IMR-90 (cell line): ENCODE results near the gene CMIP. TPM values are rescaled to one million over a fixed set of nuclear protein-coding genes. Genes with fewer than 3 reads are reported as not detected.

Experiments used
- ATAC-seq: fragments of 200-7000 bp; cut with Tn5 transposase; 2 replicates; pipeline ENCODE4 v1.9.1; 2020; ENCODE audit warnings: low read depth, mild to moderate bottlenecking, moderate library complexity
- BruUV-seq: library from RNA; stranded (reverse); fragments of 400-500 nt; replicated peaks from 2 replicates; lab custom pipeline; 2021; lab: Mats Ljungman, UMichigan
- CTCF ChIA-PET: fragments of 300-600 bp; formaldehyde crosslinking; extraction: SDS; loops from one replicate; lab custom pipeline; 2021; ENCODE audit warnings: antibody characterized with exemption; lab: Yijun Ruan, JAX
- POLR2A ChIA-PET: fragments of 300-600 bp; sonication (Branson Sonifier 250); formaldehyde crosslinking; loops from one replicate; lab custom pipeline; 2022; ENCODE audit warnings: antibody characterized with exemption; ENCODE audit not compliant: unreplicated experiment; lab: Charles Lee
- DNase-seq: peaks from one replicate; pipeline ENCODE4 v3.0.0; 2013
- H2AFZ ChIP-seq: replicated peaks from 2 replicates; pipeline ENCODE3; 2013; ENCODE audit warnings: low read length, mild to moderate bottlenecking; ENCODE audit not compliant: poor library complexity
- H2AK5ac ChIP-seq: 2 replicates; pipeline ENCODE4 v1.6.1; 2013; ENCODE audit warnings: low read depth, low read length, inconsistent platforms
- H2AK9ac ChIP-seq: replicated peaks from 2 replicates; pipeline ENCODE3; 2013; ENCODE audit warnings: mild to moderate bottlenecking, low read depth, low read length, moderate library complexity; ENCODE audit not compliant: poor library complexity
- H2BK120ac ChIP-seq: 2 replicates; pipeline ENCODE4 v1.6.1; 2013; ENCODE audit warnings: low read depth, low read length, inconsistent platforms
- H2BK15ac ChIP-seq: 3 replicates; pipeline ENCODE4 v1.6.1; 2013; ENCODE audit warnings: low read depth, low read length, inconsistent platforms
- H2BK20ac ChIP-seq: 2 replicates; pipeline ENCODE4 v1.6.1; 2013; ENCODE audit warnings: low read depth, mild to moderate bottlenecking, inconsistent platforms, low read length, moderate library complexity
- H2BK5ac ChIP-seq: 2 replicates; pipeline ENCODE4 v1.6.1; 2013; ENCODE audit warnings: mild to moderate bottlenecking, low read depth, low read length, inconsistent platforms; ENCODE audit not compliant: poor library complexity, severe bottlenecking
- H3K14ac ChIP-seq: replicated peaks from 2 replicates; pipeline ENCODE4 v1.6.1; 2013; ENCODE audit warnings: low read depth, low read length, inconsistent platforms
- H3K18ac ChIP-seq: 2 replicates; pipeline ENCODE4 v1.6.1; 2013; ENCODE audit warnings: low read depth, low read length, control low read depth
- H3K23ac ChIP-seq: 2 replicates; pipeline ENCODE4 v1.6.1; 2013; ENCODE audit warnings: low read depth, low read length, inconsistent platforms
- H3K27ac ChIP-seq: 2 replicates; pipeline ENCODE4 v1.5.1; 2013; ENCODE audit warnings: mild to moderate bottlenecking, control low read depth, low read length; ENCODE audit not compliant: insufficient read depth
- H3K27me3 ChIP-seq: 2 replicates; pipeline ENCODE4 v1.6.1; 2013; ENCODE audit warnings: low read length; ENCODE audit not compliant: control insufficient read depth, insufficient read depth
- H3K36me3 ChIP-seq: 2 replicates; pipeline ENCODE4 v1.6.1; 2013; ENCODE audit warnings: low read length, mixed read lengths; ENCODE audit not compliant: control insufficient read depth, insufficient read depth
- H3K4ac ChIP-seq: 2 replicates; pipeline ENCODE4 v1.6.1; 2013; ENCODE audit warnings: low read depth, low read length, inconsistent platforms
- H3K4me1 ChIP-seq: 2 replicates; pipeline ENCODE4 v1.6.1; 2013; ENCODE audit warnings: low read length, mixed read lengths; ENCODE audit not compliant: control insufficient read depth, insufficient read depth
- H3K4me2 ChIP-seq: 2 replicates; pipeline ENCODE4 v1.6.1; 2013; ENCODE audit warnings: low read depth, mild to moderate bottlenecking, control low read depth, low read length, moderate library complexity
- H3K4me3 ChIP-seq: 2 replicates; pipeline ENCODE4 v1.5.1; 2013; ENCODE audit warnings: low read depth, mild to moderate bottlenecking, control low read depth, low read length, moderate library complexity; ENCODE audit not compliant: insufficient read depth
- H3K56ac ChIP-seq: 2 replicates; pipeline ENCODE4 v1.6.1; 2013; ENCODE audit warnings: low read length, inconsistent platforms; ENCODE audit not compliant: insufficient read depth; ENCODE audit errors: extremely low read depth
- H3K79me1 ChIP-seq, 2 experiments: 2 replicates each; pipeline ENCODE4 v1.6.1; 2013; ENCODE audit warnings: low read length in 2 of 2, inconsistent platforms in 1 of 2, low read depth in 1 of 2
- H3K9ac ChIP-seq: 2 replicates; pipeline ENCODE4 v1.6.1; 2013; ENCODE audit warnings: low read depth, low read length, control low read depth
- H3K9me1 ChIP-seq: 2 replicates; pipeline ENCODE4 v1.6.1; 2013; ENCODE audit warnings: low read length, inconsistent platforms; ENCODE audit not compliant: insufficient read depth
- H3K9me3 ChIP-seq: 2 replicates; pipeline ENCODE4 v1.6.1; 2013; ENCODE audit warnings: low read length; ENCODE audit not compliant: control insufficient read depth, insufficient read depth
- H4K20me1 ChIP-seq: 2 replicates; pipeline ENCODE4 v1.6.1; 2013; ENCODE audit warnings: low read length, inconsistent platforms; ENCODE audit not compliant: insufficient read depth
- H4K5ac ChIP-seq: 2 replicates; pipeline ENCODE4 v1.6.1; 2013; ENCODE audit warnings: mild to moderate bottlenecking, low read depth, low read length, control low read depth
- H4K8ac ChIP-seq, 2 experiments: 2 replicates each; pipeline ENCODE4 v1.6.1; 2013; ENCODE audit warnings: low read depth in 2 of 2, low read length in 2 of 2, control low read depth in 1 of 2, inconsistent platforms in 1 of 2
- H4K91ac ChIP-seq: 2 replicates; pipeline ENCODE4 v1.6.1; 2013; ENCODE audit warnings: low read depth, low read length, inconsistent platforms; ENCODE audit not compliant: insufficient read depth
- BHLHE40 ChIP-seq: fragments of 150-350 bp; IDR thresholded peaks from 2 replicates; pipeline ENCODE4 v1.6.1; 2016; ENCODE audit warnings: mild to moderate bottlenecking, low read depth, low read length
- CEBPB ChIP-seq: IDR thresholded peaks from 2 replicates; pipeline ENCODE4 v1.6.1; 2012; ENCODE audit warnings: low read depth, low read length, improper control_type of control experiment
- CHD1 ChIP-seq: IDR thresholded peaks from 2 replicates; pipeline ENCODE4 v1.6.1; 2012; ENCODE audit warnings: low read depth, low read length, improper control_type of control experiment
- CTCF ChIP-seq: conservative IDR thresholded peaks from 2 replicates; pipeline ENCODE4 v1.5.1; 2012; ENCODE audit warnings: mild to moderate bottlenecking, low read depth, low read length, improper control_type of control experiment
- ELK1 ChIP-seq: fragments of 150-350 bp; IDR thresholded peaks from 2 replicates; pipeline ENCODE4 v1.6.1; 2016; ENCODE audit warnings: low read depth, mild to moderate bottlenecking, low read length, moderate library complexity, borderline replicate concordance
- FOS ChIP-seq: fragments of 150-350 bp; IDR thresholded peaks from 2 replicates; pipeline ENCODE4 v1.6.1; 2016; ENCODE audit warnings: low read depth, low read length
- MAFK ChIP-seq: IDR thresholded peaks from 2 replicates; pipeline ENCODE4 v1.6.1; 2012; ENCODE audit warnings: low read depth, low read length, improper control_type of control experiment
- MAZ ChIP-seq: IDR thresholded peaks from 2 replicates; pipeline ENCODE4 v1.6.1; 2012; ENCODE audit warnings: low read depth, mild to moderate bottlenecking, low read length, improper control_type of control experiment, moderate library complexity, borderline replicate concordance
- MXI1 ChIP-seq: IDR thresholded peaks from 2 replicates; pipeline ENCODE4 v1.6.1; 2012; ENCODE audit warnings: low read depth, mild to moderate bottlenecking, low read length, moderate library complexity, borderline replicate concordance
- NFE2L2 ChIP-seq: fragments of 150-350 bp; IDR thresholded peaks from 2 replicates; pipeline ENCODE4 v1.6.1; 2016; ENCODE audit warnings: low read depth, mild to moderate bottlenecking, low read length
- POLR2A ChIP-seq: IDR thresholded peaks from 2 replicates; pipeline ENCODE4 v1.6.1; 2012; ENCODE audit warnings: mild to moderate bottlenecking, low read depth, low read length
- RAD21 ChIP-seq: IDR thresholded peaks from 2 replicates; pipeline ENCODE4 v1.6.1; 2012; ENCODE audit warnings: low read length, improper control_type of control experiment
- RCOR1 ChIP-seq: IDR thresholded peaks from 2 replicates; pipeline ENCODE4 v1.6.1; 2012; ENCODE audit warnings: mild to moderate bottlenecking, low read length, improper control_type of control experiment; ENCODE audit not compliant: insufficient replicate concordance
- RFX5 ChIP-seq: IDR thresholded peaks from 2 replicates; pipeline ENCODE4 v1.8.0; 2012; ENCODE audit warnings: low read depth, mild to moderate bottlenecking, low read length, moderate library complexity
- SMC3 ChIP-seq: fragments of 150-350 bp; IDR thresholded peaks from 2 replicates; pipeline ENCODE4 v1.6.1; 2016; ENCODE audit warnings: low read depth, mild to moderate bottlenecking, antibody characterized with exemption, low read length, moderate library complexity
- USF2 ChIP-seq: fragments of 150-350 bp; IDR thresholded peaks from 2 replicates; pipeline ENCODE4 v1.6.1; 2017; ENCODE audit warnings: mild to moderate bottlenecking, antibody characterized with exemption, low read length, low read depth
- WGBS, 2 experiments: methylation state at CpG; one replicate each; pipeline versions ENCODE4 v1.1.5 to v1.1.7; 2013; ENCODE audit warnings: missing lambda C conversion rate in 2 of 2; ENCODE audit not compliant: insufficient read length in 1 of 2; ENCODE audit errors: extremely low coverage in 2 of 2; 5-methylcytosine and 5-hydroxymethylcytosine counted together
- dilution Hi-C: fragments of 300-500 bp; cut with HindIII; formaldehyde crosslinking; loops from one replicate; pipeline ENCODE4 v1.14.3; 2018; ENCODE audit warnings: low sequenced_read_pairs; ENCODE audit not compliant: unreplicated experiment
- in situ Hi-C: fragments of 300-500 bp; cut with MboI; formaldehyde crosslinking; loops from 3 replicates; pipeline ENCODE4 v1.14.3; 2019; ENCODE audit warnings: low sequenced_read_pairs, inconsistent platforms, mixed read lengths
- intact Hi-C: fragments of 100-400 bp; cut with micrococcal nuclease; formaldehyde crosslinking; loops from 2 replicates; pipeline ENCODE4 v1.10.0; 2022
- polyA plus RNA-seq, 3 experiments: library from polyadenylated mRNA; depleted of rRNA; stranded (reverse); fragments of >200 nt; gene quantifications; 2 replicates each; pipeline ENCODE4 v1.2.3, GENCODE V29; 2012; ENCODE audit warnings: low replicate concordance in 1 of 3
- total RNA-seq: library from RNA; depleted of rRNA; stranded (reverse); fragments of >200 nt; gene quantifications from 2 replicates; pipeline ENCODE4 v1.2.3, GENCODE V29; 2012

The CMIP gene
- total and polyA plus RNA-seq, 2 of the 4 experiments (the other 2 are of a cell fraction) = 3.2 to 11.6 TPM

- ATAC-seq = no peak
- Histone ChIP-seq H3K56ac (no peak overlapping the region), H4K91ac (no peak overlapping the region), H3K14ac (no peak overlapping the region), H2BK20ac (no peak overlapping the region), H3K4me3 (no peak overlapping the region), H2AFZ (no peak overlapping the region), H3K79me1 (peaks cover 60 to 94% of the 10 kb centered on the region in 2 experiments), H3K9ac (no peak overlapping the region), H3K9me1 (peaks cover 13% of the 10 kb centered on the region), H4K8ac (no peak overlapping the region), H2BK15ac (no peak overlapping the region), H2AK9ac (no peak overlapping the region), H3K4ac (no peak overlapping the region), H3K4me1 (peaks cover 8% of the 10 kb centered on the region), H3K23ac (no peak overlapping the region), H3K36me3 (peaks cover 11% of the 10 kb centered on the region), H3K9me3 (no peaks in the 10 kb centered on the region), H2BK120ac (no peak overlapping the region), H4K20me1 (peaks cover 86% of the 10 kb centered on the region), H3K4me2 (no peak overlapping the region), H4K5ac (no peak overlapping the region), H3K27me3 (no peaks in the 10 kb centered on the region), H3K27ac (no peak overlapping the region), H2AK5ac (no peak overlapping the region), H2BK5ac (no peak overlapping the region), H3K18ac (no peak overlapping the region)
- in situ Hi-C loops = no loop called here
- TF ChIP-seq POLR2A (no peak), MAZ (no peak), RFX5 (no peak), RCOR1 (no peak), BHLHE40 (no peak), MAFK (no peak), CEBPB (no peak), ELK1 (no peak), FOS (no peak), USF2 (no peak), NFE2L2 (no peak), MXI1 (no peak), RAD21 (no peak), CTCF (no peak), SMC3 (no peak), CHD1 (no peak)
- DNase-seq = no peak
- CTCF ChIA-PET = no interaction called here
- WGBS, 2 experiments = 98% methylated on average over 6 of the region's 17 CpGs; no CpG with 5 or more reads in 1 of the 2 experiments
- no TSS peak for BruUV-seq
- intact Hi-C loops = no loop called here
- dilution Hi-C loops = no loop called here
- POLR2A ChIA-PET = no interaction called here
These were observed 11.3 kb downstream of the CMIP start for GRCh38 chr16:81455720-81456494.
